SW480 (cell line): ENCODE results near the gene HDLBP.

Experiments
- DNase-seq: peaks from one replicate; pipeline ENCODE4 v3.0.0-alpha.2; 2016; ENCODE audit warnings: low spot score

HDLBP gene

DNA sequence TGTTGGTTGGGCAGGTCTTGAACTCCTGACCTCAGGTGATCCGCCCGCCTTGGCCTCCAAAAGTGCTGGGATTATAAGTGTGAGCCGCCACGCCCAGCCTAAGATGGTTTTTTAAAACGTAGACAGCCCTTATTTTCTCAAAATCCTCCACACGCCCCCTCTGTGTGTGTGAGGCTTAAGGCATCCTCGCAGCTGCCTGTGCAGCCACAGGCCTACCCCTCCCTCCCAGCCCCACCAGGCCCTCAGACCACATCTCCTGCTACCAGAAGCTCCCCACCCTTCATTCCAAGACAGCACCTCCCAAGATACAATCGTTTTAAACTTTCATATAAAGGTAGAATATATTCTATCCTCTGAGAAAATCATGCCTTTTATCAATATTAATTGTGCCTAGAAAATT is 122.2 kb downstream of the HDLBP start:
- no peak for DNase-seq

DNA sequence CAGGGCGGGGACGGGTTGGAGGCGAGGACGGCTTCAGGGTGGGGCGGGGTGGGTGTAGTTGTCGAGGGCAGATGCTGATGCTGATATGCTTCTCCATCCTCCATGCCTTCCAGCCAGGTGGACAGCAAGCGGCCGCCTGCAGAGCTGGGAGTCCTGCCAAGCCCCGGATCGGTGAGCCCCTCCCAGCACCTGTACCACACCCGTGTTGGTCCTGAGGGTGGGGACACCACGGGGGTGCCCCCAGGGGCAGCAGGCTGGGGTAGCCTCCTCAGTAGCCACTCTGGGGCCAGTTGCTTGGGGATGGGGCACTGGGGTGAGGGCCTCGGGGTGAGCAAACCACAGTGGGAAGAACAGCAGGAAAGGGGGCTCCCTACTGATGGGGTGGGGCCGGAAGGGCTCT is 124.4 kb downstream of the HDLBP start:
- no peak for DNase-seq

DNA sequence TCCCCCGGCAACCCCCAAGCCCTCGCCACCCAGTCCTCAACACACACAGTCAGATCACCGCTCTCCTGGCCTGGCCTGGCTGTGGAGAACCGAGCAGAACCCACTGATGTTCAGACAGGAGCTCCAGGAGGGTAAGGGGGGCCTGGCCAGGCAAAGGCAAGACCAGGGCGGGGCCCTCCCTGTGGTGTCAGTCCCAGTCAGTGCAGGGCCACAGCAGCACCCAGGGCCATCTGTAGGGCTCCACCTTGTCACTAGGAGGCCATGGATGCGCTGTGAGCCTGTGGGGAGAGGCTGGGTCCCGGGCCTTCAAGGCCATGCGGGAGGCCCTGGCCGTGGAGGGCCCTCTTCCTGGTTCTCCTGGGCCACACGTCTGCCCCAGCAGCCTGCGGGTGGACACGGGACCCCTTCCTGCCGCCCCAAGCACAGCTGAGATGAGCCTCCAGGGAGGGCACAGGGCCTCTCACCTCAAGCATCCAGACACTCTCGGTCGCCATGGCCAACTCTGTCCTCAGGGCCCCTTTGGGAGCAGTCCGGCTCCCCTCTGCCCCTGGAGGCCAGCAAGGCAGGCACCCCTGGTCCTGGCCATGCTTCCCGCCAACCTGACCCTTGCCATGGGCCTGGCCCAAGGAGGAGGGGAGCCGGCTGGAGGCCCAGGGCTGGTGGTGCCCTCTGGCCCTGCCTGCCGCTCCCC is 125.0 kb downstream of the HDLBP start:
- no peak for DNase-seq

DNA sequence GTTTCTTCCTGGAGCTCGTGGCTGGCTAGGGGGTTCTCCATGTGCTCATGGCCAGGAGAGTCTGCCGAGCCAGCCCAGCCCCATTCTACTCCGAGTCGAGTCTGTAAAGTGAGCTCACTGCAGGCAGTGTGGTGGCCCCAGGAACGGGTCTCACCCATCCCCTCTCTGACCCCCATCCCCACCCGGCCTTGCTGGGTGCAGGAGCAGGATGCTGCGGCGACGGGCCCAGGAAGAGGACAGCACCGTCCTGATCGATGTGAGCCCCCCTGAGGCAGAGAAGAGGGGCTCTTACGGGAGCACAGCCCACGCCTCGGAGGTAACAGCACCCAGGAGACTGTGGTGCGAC is 125.6 kb downstream of the HDLBP start:
- no peak for DNase-seq

DNA sequence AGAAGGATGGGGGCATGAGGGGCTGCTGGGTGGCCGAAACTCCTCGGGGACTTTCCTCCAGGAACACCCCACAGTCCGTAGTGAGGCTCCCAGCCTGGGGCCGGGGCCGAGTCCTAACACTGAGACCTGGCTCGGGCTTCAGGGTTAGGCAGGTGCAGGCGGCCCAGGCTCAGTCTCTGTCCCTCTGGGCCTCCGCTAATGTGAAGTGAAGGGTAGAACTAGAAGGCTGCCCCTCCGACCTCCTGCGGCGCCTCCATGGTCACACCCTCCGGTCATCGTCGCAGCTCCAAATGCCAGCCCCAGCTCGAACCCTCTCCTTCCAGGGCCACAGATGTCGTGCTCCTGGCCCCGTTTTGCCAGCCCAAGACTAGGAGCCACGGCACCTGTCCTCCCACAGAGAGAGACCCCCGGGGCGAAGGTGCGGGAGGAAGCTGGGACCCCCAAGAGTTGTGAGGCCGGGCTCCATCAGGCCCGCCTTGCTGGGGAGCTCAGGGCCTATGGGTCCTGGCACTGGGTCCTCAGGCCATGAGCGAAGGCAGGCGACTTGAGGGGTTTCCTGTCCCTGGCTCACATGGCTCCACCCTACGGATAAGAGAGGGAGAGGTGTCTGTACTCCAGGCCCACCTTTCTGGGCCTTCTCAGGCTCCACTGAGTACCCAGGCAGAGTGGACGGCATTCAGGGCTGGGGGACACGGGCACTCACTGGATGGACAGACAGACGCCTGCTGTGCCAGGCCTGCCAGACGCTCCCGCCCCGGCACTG is 126.2 kb downstream of the HDLBP start:
- DNase-seq, result no peak

DNA sequence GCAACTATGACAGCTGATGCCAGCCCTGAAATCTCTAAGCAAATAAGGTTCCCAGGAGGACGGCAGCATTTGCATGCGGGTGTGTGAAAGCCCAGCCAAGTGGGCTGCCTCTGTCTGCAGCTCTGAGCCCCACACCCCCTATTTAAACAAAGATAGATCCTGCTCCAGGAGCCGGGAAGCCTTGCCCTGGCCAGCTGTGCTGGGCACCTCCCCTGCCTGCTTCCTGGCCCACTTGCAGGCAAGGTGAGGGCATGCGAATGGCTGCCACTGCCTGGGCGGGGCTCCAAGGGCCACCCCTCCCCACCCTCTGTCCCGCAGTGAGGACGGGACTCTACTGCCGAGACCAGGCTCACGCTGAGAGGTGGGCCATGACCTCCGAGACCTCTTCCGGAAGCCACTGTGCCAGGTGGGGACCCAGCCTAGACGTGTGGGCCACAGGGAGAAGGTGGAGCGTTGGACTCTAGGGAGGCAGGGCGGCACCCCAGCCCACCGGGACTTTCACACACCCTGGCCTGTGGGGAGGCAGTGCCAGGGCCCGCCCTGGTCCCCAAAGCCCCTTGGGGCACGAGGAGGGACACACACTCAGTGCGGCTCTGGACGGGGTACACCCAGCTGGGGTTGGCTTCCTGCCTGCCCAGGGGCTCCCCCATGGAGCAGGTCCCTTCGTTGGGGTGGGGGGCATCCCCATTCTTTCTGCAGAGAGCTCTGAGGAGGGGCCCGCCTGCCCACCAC is 126.9 kb downstream of the HDLBP start, which contains the start of gene ANO7:
TSS of gene ANO7 (plus strand) at position 317 of the 732 bp plus-strand sequence. CDS start 1,387 bp downstream, outside the sequence.
- DNase-seq, result no peak

DNA sequence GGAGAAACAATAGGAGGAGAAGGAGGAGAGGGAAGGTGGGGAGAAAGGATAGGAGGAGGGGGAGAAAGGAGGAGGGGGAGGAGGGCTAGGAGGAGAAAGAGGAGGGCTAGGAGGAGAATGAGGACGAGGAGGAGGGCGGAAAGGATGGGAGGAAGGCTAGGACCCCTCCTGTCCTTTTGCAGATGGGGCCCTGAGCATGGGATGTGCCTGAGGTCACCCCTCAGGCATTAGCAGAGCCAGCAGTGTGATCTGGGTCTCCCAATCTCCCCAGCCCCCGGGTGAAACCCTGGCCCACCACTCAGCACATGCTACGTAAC is 127.6 kb downstream of the HDLBP start:
- DNase-seq, result no peak

DNA sequence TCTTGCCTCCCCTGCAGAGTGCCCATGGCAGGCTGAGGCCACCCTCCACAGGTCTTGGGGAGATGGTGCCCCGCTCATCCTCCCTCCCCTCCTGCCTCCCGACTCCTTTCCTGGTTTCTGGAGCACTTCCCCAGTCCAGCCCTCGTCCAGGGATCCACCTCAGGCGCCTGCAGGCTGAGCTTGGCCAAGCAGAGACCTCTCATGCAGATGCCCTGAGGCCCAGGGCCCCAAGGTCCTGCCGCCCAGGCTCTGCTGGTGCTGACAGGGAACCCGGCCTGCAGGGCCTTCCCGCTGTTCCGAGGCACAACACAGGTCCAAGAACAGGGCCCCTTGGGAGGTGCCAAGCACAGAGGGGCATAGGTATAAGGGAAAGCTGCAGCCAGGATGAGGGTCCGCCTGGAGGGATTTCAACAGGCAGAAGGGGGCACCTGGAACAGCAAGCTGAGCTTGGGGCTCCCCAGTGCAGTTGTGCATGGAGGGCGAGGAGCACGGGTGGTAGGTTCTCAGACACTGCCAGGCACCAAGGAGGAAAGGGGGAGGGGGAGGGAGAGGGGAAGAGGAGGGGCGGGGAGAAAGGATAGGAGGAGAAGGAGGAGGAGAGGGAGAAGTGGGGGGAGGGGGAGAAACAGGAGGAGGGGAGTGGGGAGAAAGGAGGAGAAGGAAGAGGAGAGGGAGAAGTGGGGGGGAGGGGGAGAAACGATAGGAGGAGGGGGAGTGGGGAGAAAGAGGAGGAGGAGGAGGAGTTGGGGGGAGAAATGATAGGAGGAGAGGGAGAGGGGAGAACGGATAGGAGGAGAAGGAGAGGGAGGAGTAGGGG is 128.2 kb downstream of the HDLBP start:
- no peak for DNase-seq

DNA sequence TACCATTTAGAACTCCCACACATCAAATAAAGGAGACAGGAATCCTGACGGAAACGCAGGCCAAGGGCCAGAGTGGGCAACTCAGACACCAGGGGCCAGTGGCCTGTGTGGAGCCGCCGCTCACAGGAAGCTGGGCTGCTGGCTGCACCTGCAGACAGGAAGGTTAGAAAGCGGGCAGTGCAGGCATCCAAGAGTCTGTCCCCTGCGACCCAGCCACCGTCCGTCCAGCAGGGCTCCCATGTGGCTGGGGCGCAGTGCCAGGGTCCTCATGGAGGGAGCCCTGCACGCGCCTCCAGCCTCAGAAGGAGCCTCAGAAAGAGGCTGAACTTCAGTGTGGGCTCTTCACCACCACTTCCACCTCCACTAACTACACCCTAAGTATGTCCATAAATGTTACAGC is 129.5 kb downstream of the HDLBP start:
- DNase-seq, result no peak

DNA sequence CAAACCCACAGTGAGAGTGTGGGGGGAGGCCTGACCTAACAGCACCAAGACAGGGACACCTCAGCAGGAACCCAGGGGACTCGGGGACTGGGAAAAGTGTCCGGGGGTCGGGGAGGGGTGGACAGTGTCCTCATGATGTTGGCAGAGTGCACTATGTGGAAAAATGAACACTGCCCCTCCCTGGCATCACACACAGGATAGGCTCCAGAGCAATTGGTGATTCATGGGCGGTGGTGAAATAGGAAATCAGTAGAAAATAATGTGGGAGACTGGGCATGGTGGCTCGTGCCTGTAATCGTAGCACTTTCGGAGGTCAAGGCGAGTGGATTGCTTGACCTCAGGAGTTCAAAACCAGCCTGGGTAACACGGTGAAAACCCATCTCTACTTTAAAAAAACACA is 130.6 kb downstream of the HDLBP start:
- no peak for DNase-seq

DNA sequence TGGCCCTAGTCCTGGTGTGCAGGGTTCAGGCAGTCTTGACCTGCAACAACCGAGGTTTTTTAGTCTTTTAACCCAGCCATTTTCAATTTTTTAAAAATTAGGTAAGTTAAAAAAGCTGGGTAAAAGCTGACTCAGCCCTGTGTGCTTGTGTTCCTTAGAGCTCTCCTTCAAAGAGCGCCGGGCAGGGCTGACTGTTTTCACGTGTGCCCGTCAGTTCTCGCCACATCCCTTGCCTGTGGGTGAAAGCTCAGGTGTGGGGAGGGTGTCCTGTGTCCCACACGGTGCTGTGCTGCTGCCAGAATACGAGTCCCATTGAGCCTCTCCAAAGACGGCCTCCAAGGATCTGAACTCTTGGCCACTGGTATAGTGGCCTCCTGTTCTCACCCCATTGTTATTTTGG is 132.3 kb downstream of the HDLBP start:
- DNase-seq, result no peak

DNA sequence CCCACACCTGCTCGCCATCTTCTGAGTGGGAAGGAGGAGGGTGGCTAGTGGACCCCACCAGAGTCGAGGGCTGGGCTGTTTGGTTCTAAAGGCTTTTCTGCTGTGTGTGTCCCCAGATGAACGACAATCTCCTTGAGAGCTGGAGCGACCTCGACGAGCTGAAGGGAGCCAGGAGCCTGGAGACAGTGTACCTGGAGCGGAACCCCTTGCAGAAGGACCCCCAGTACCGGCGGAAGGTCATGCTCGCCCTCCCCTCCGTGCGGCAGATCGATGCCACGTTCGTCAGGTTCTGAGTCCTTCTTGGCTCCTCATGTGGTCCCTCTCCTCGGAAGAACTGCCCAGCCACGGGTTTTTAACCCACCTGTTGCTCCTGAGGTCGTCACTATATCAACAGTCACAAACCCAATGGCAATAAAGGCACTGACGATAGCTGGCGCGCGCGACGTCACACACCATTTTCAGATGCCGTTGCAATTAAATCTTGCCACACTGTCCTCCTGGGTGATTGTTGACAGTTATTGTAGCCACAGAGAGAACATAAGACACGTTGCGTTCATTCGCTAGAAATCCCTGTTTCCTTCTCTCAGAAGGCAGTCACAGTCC is 132.8 kb downstream of the HDLBP start:
- no peak for DNase-seq

DNA sequence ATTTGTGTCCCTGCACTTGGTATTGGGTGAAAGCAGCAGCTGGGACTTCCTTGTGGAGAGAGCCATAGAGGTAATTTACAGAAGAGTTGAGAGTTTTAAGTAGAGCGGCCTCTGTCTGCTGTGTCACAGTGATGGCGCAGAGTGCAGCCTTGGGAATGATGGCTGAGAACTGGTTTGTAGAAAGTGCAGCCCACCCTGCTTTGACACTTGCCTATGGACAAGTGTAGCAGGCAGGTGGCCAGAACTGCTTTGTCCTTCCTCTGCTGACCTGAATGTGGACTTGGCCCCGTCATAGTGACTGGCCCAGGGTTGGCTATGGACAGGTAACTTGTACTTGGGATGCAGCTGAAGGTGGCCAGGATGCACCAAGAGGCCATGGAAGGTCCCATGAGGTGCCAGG is 133.3 kb downstream of the HDLBP start:
- DNase-seq, result no peak

DNA sequence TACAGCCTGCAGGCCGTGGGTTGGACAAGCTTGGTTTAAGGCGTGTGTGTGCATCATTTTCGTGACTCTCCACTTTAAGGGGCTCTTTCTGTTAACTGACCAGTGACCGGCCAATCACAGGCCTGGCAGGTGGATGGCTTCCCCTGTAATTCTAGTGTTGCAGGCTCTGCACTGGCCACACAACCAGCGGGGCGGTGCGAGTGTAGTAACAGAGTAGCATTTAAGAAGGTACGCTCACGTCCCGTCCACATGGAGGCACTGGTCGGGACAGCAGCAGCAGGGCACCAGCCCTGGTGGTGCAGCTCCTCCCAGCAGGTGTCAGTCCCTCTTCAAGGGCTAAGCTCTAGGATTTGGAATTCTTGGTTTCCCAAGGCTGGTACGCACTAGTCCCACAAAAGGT is 135.0 kb downstream of the HDLBP start:
- no peak for DNase-seq

DNA sequence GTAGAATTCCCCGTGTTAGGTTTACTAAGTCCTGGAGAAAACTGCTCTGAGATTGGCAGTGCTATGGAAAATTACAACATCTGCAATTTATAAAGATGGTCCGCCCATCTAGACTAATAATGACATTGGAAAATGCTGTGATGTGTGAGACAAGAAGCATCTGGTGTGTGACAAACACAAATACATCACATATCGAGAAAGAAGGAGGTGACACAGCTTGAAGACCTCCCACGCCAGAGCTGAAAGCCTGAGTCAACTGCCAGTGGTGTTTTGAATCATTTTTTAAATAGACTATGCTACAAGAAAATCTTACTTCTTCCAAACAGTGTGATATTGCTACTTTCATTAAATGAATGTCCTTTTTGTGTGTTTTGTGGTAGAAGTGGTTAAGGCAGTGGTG is 135.6 kb downstream of the HDLBP start:
- no peak for DNase-seq

DNA sequence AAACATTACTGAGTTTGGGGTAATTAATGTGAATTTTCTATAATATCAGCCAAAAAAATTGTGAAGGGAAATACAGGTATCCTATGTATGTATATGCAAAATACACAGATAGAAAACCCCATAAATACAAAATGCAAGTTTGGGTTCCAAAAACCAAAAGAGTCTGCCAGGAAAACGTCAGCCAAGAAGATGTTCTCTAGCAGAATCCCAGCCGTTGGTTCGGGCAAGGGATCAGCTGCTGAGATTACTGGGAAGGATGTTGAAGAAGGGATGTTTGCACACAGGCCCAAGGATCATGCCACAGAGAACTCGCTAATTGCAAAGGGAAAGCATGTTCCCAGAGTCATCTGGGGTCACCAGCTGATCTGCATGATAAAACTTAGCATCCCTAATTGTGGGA is 136.5 kb downstream of the HDLBP start:
- DNase-seq, result no peak

DNA sequence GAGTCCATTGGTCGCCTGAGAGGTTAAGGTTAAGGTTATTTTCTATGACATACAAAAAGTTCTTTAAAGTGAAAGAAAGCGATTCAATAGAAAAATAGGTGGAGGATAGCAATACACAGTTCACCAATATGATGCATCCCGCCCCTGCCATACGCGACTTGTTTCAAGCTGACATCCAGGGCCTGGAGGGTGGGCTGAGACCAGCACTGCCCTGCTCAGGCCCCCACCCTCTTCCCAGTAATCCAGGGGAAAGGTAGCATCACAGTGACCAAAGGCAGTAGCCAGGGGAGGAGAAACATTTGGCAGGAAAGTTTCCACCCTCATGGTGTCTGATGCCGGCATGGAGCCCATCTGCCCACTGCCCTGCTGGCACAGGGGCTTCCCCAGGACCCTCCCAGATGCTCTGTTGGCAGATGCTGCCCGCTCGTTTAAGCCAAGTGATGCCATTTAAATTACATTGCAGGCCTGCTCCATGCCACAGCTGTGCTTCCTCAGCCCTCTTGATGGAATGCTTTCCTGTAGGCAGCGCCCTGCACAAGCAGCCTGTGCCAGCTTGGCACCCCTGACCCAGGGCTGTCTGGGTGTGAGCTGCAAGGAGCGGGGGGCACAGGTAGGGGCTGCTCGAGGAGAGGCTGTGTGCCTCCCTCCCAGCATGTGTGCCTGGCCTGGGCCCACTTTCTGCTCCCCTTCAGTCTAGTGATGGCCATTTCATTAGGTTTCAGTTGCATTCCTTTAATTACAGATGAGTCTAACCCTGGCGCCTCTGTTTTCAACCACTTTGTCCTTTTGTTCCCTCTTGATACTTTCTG is 137.7 kb downstream of the HDLBP start:
- DNase-seq, result no peak
